Stimulated activated CD4-positive, alpha-beta T cell treated with anti-CD3 and anti-CD28 coated beads, TNF-alpha, amount 100 ng/mL, for 1 hour (primary cell): Measurements from ENCODE around the gene SLC7A9.
"Not testable (repeated sequence)": the region's sequence is repeated elsewhere in the genome, so short reads cannot be mapped to it uniquely, and the experiment has no call there.

Source experiments
- DNase-seq, 3 donors: peaks; one replicate each; pipeline ENCODE4 v3.0.0-alpha.2; 2020; ENCODE audit warnings: low read depth in 3 of 3, low spot score in 1 of 3

The SLC7A9 gene

DNA sequence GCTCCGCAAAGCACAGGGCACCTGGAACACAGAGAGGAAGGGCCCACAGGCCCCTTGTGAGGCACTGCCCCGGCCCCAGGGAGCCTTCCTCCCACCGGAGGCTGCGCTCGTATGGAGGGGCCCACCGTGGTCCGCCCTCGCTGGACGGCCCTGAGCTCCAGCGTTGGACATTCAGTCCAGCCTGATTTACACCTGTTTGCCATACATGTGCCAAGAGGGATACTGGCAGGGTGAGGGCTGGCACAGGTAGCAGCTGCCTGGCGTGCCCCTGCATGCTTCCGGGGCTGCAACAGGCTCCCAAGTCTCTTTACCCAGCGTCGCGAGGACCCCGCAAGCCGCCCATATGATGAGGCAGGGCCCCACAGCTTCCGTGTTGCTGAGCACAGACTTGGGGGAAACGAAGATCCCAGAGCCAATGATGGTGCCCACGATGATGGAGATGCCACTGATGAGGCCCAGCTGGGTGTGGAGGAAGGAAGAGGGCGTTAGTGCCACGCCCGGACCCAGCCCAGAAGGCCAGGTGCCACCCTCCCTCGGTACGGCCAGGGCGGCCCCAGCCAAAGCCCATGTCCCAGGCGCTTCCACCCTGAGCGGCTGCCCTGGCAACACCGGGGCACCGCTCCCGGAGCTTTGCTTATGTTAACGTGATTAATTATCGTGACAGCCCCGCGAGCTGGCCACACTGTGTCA is 5.1 kb downstream of the SLC7A9 start:
- no peak for DNase-seq

- DNase-seq, result no peak
These were observed 5.7 kb downstream of the SLC7A9 start for GRCh38 chr19:32863841-32864240.

GRCh38 chr19:32863301-32863700 is 6.3 kb downstream of the SLC7A9 start:
- DNase-seq, result no peak

DNA sequence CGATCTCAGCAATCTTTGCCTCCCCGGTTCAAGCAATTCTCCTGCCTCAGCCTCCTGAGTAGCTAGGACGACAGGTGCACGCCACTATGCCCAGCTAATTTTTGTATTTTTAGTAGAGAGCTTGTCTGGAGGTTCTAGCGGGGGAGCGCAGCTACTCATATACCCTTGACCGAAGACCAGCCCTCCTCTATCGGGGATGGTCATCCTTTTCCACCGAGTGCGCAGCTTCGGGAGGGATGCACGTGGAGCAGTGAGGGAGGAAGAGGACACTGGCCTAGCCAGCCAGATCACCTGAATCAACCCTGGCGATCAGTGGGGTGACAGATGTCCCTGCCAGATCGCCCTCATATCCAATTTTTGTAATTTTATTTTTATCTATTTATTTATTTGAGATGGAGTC is 6.8 kb downstream of the SLC7A9 start:
- DNase-seq, result no peak

GRCh38 chr19:32862173-32862572 is 7.4 kb downstream of the SLC7A9 start:
- no peak for DNase-seq

DNA sequence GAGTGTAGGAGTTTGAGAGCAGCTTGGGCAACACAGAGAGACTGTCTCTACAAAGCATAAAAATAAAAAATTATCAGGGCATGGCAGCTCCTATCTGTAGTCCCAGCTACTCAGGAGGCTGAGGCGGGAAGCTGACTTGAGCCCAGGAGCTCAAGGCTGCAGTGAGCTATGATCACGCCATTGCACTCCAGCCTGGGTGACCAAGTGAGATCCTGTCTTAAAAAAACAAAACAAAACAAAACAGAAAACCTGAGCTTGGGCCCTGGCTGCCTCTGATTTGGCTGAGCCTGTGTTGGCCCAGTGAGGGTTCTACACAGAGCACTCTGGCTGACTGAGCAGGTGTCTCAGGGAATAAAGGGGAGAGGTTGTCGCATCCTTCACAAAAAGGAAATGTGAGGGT is 8.0 kb downstream of the SLC7A9 start:
- DNase-seq, result no peak

GRCh38 chr19:32859591-32859990 is 10.0 kb downstream of the SLC7A9 start:
- no peak for DNase-seq

DNA sequence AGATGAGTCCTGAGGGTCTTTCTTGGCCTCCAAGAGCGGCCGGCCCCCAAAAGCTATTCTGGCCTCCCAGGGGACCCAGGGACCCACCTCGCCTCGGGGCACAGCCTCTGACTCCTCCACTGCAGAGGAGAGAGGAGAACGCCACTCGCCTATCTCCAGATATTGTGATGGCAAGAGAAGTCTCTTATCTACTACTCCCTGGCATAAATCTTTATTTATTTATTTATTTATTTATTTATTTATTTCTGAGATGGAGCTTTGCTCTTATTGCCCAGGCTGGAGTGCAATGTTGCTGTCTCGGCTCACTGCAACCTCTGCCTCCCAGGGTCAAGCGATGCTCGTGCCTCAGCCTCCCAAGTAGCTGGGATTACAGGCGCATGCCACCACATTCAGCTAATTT is 11.0 kb downstream of the SLC7A9 start:
- no peak for DNase-seq

GRCh38 chr19:32858155-32858554 is 11.4 kb downstream of the SLC7A9 start:
- DNase-seq, result no peak

DNA sequence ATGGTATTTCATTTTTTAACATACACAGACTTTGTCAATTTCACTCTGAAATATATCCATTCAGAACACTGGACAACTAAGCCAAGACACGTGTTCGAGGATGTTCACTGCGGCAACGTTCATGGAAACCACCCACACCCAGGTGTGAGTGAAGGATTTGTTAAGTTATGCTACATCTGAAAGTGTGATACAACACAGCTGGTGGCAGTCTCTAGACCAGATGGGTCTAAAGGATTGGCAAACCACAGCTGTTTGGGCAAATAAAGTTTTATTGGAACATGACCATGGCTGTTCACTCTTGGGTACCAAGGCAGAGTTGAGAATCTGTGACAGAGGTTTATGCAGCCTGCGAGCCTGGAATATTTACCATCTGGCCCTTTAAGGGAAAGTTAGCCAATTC is 12.0 kb downstream of the SLC7A9 start:
- DNase-seq, result no peak

DNA sequence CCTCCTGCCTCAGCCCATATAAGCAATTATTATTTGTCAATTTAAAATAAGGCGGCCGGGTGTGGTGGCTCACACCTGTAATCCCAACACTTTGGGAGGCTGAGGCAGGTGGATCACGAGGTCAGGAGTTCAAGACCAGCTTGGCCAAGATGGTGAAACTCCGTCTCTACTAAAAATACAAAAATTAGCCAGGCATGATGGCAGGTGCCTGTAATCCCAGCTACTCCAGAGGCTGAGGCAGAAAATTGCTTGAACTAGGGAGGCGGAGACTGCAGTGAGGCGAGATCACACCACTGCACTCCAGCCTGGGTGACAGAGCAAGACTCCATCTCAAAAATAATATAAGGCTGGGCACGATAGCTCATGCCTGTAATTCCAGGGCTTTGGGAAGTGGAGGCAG is 12.7 kb downstream of the SLC7A9 start:
- not testable (repeated sequence) for DNase-seq

- DNase-seq, result no peak
These were observed 17.4 kb downstream of the SLC7A9 start for GRCh38 chr19:32852216-32852615.

GRCh38 chr19:32848035-32848434 is 21.5 kb downstream of the SLC7A9 start:
- not testable (repeated sequence) for DNase-seq

DNA sequence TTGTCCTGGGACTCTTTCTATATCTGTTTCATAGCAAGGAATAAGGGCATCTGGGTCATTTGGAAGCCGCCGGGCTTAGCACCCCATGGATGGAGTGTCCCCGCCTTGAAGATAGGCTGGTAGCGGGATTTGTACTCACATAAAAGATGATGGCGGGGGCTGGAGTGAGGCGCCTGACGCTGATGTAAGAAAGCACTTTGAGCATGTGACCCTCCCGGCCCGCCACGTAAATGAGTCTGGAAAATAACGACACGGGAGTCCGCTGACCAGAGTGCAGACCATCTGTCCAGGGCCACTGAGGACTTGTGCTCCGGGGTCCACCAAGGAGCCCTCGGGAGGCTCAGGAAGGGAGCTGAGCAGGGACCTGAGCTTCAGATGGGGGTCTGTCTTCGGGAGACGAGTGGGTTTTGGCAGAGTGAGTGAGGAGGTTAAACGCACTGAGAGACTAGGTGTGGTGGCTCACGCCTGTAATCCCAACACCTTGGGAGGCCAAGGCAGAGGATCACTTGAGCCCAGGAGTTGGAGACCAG is 25.8 kb downstream of the SLC7A9 start:
- DNase-seq, result no peak

- DNase-seq, result no peak
These were observed 27.5 kb downstream of the SLC7A9 start for GRCh38 chr19:32842061-32842460.

- DNase-seq, result no peak
These were observed 32.0 kb downstream of the SLC7A9 start for GRCh38 chr19:32837531-32837930.

DNA sequence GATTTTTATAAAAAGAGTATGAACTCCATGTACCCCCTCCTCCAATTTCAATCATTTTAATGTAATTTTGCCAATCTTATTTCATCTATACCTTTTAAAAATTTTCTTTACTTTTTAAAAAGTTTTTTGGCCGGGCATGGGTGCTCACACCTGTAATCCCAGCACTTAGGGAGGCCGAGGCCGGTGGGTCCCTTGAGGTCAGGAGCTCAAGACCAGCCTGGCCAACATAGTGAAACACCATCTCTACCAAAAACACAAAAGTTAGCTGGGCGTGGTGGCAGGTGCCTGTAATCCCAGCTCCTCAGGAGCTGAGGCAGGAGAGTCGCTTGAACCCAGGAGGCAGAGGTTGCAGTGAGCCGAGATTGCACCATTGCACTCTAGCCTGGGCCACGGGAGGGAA is 36.2 kb downstream of the SLC7A9 start:
- DNase-seq, result not testable (repeated sequence)

DNA sequence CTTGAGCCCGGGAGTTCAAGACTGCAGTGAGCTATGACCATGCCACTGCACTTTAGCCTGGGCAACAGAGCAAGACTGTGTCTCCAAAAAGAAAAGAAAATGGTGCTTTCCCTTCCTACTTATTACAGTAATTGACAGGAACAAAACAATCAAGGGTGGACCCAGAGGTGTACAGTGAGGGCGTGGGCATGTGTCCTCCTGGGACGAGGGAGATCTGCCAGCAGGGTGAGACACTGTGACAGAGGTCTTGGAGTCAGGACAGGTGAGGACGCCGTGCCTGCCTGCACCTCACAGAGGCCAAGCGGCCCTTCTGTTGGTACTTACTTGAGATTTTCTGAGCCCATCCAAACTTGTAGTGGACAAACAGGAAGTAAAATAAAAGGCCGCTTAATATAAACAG is 36.7 kb downstream of the SLC7A9 start:
- not testable (repeated sequence) for DNase-seq

- not testable (repeated sequence) for DNase-seq
These were observed 37.5 kb downstream of the SLC7A9 start for GRCh38 chr19:32832094-32832493.

- no peak for DNase-seq
These were observed 38.0 kb downstream of the SLC7A9 start for GRCh38 chr19:32831611-32832010.

DNA sequence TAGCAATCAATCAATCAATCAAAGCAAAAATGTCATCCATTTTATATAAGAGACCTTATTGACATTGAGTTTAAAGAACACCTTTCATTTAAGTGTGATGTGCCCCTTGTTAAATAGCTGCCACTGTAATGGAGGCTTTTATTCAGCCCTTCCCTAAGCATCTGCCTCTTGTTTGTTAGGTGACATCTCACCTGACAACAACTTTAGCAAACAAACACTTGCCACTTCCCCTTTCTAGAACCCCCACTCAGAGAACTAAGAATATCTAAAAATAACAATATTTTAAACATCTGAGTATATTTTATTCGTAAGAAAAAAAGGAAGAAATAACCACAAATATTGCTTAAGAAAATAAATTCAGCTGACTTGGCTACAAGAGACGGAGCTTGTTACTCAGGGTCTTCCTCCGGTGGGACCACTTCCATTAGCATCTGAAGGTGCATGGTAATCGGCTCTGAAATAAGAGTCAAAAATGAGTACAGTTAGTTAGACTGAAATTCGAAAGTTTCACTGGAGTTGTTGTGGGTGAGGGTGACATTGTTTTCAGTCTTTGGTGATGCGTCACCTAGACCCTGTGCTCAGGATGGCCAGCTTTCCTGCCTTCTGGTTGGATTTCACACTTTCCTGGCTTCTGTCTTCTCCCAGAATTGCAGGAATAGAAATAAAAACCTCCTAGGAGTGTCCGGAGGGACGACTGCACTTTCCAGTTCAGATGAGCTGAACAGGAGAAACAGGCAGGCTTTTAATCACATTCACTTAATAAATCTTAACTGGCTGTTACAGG is 39.1 kb downstream of the SLC7A9 start:
- DNase-seq, result no peak

DNA sequence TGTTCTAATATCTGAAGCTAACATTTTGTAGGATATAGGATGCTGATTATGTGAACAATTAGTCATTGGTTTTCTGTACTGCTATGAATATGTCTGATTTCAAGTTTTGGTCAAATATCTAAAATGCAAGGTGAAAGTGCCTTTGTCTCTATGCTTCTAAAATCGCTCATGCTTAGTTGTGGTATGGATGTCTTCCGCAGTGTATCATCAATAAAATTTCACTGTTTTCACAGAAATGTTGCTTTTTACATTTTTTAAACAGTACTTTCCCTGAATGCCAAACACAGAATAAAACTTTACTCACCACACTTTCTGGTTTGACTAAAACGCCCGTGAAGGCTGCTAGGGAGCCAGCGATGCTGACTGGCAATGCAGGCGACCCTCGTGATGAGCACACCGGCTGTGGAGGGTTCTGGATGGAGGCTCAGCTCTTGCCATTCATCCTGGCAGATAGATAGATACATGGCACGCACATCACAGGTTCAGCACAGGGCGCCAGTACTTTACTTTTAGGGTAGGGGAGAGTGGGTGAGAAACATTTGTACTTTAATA is 40.1 kb downstream of the SLC7A9 start:
- DNase-seq, result no peak
